Panc1 (cell line): ENCODE measurements around the gene CREB3L2.

ENCODE experiments used
- CTCF ChIP-seq: fragments of 450-650 bp; IDR thresholded peaks from 2 replicates; pipeline ENCODE4 v1.5.1; 2017; ENCODE audit warnings: mild to moderate bottlenecking
- POLR2AphosphoS5 ChIP-seq: IDR thresholded peaks from 2 replicates; pipeline ENCODE4 v1.6.1; 2012; ENCODE audit warnings: mild to moderate bottlenecking, low read depth, low read length, moderate library complexity
- REST ChIP-seq, 2 experiments: IDR thresholded peaks; 2 replicates each; pipeline ENCODE4 v1.6.1; 2011 to 2012; ENCODE audit warnings: low read depth in 2 of 2, control low read depth in 1 of 2, low read length in 1 of 2, mild to moderate bottlenecking in 1 of 2, moderate library complexity in 1 of 2; ENCODE audit not compliant: insufficient read depth in 1 of 2
- SIN3A ChIP-seq: IDR thresholded peaks from 2 replicates; pipeline ENCODE4 v1.6.1; 2012; ENCODE audit warnings: low read depth, mild to moderate bottlenecking, low read length, moderate library complexity, borderline replicate concordance; ENCODE audit not compliant: insufficient read depth
- TCF7L2 ChIP-seq: IDR thresholded peaks from 2 replicates; pipeline ENCODE4 v1.6.1; 2011; ENCODE audit warnings: mild to moderate bottlenecking, low read depth, low read length, inconsistent platforms

- no peak for TF ChIP-seq TCF7L2
- no peak for TF ChIP-seq CTCF
- no peak for TF ChIP-seq REST (IDR thresholded peaks at IDR 0.05; ENCODE audit: insufficient read depth in 1 of 2, low read depth in 2 of 2, low read length in 1 of 2)
- no peak for TF ChIP-seq SIN3A
- TF ChIP-seq POLR2AphosphoS5 = no peak
These were observed 48.7 kb downstream of the CREB3L2 start for GRCh38 chr7:137953043-137953664.
